SK-N-SH (cell line): Measurements from ENCODE around the gene ATP8B3. TPM values are rescaled to one million over a fixed set of nuclear protein-coding genes. Genes with fewer than 3 reads are reported as not detected.

Experiments
- CTCF ChIA-PET: fragments of 300-600, 350-600 bp; formaldehyde crosslinking; extraction: SDS; loops from one replicate; lab custom pipeline; 2021; lab: Yijun Ruan, JAX
- POLR2A ChIA-PET: fragments of 350-600 bp; sonication (Branson Sonifier 250); formaldehyde crosslinking; extraction: SDS; loops from one replicate; lab custom pipeline; 2020; ENCODE audit warnings: antibody characterized with exemption, inconsistent platforms; lab: Yijun Ruan, JAX
- DNase-seq: peaks from one replicate; pipeline ENCODE4 v3.0.0; 2012
- H2AFZ ChIP-seq: fragments of 200-600 bp; sonication (generic); 2 replicates; pipeline ENCODE4 v1.8.1; 2016; ENCODE audit warnings: antibody characterized with exemption, mild to moderate bottlenecking, low read depth
- H3F3A ChIP-seq: fragments of 200-600 bp; sonication (generic); replicated peaks from 2 replicates; pipeline ENCODE3; 2016; ENCODE audit warnings: antibody characterized with exemption, mild to moderate bottlenecking; ENCODE audit not compliant: insufficient read depth
- H3K27ac ChIP-seq, 2 experiments: fragments of 200-500 bp in 1 of 2; fragments of 200-600 bp in 1 of 2; sonication (Bioruptor generic) in 1 of 2; sonication (generic), shearing (Covaris generic) in 1 of 2; 2 replicates each; pipeline versions ENCODE4 v1.5.1 to v1.6.1; 2014 to 2016; ENCODE audit warnings: low read depth in 2 of 2, inconsistent platforms in 1 of 2, low read length in 1 of 2, mild to moderate bottlenecking in 1 of 2, mixed read lengths in 1 of 2
- H3K27me3 ChIP-seq: fragments of 200-600 bp; sonication (generic), shearing (Covaris generic); 2 replicates; pipeline ENCODE4 v1.6.1; 2016; ENCODE audit warnings: mixed run types; ENCODE audit not compliant: insufficient read depth
- H3K36me3 ChIP-seq, 2 experiments: fragments of 200-500 bp in 1 of 2; fragments of 200-600 bp in 1 of 2; sonication (Bioruptor generic) in 1 of 2; sonication (generic) in 1 of 2; replicated peaks in 1 of 2; 2 replicates each; pipeline versions ENCODE3 to v1.5.1; 2014 to 2016; ENCODE audit warnings: low read length in 1 of 2, mild to moderate bottlenecking in 1 of 2; ENCODE audit not compliant: insufficient read depth in 2 of 2, control insufficient read depth in 1 of 2
- H3K4me1 ChIP-seq, 2 experiments: fragments of 200-500 bp in 1 of 2; fragments of 200-600 bp in 1 of 2; sonication (Bioruptor generic) in 1 of 2; sonication (generic), shearing (Covaris generic) in 1 of 2; 2 replicates each; pipeline versions ENCODE4 v1.5.1 to v1.6.1; 2014 to 2016; ENCODE audit warnings: low read depth in 1 of 2, low read length in 1 of 2, mixed run types in 1 of 2; ENCODE audit not compliant: insufficient read depth in 2 of 2, control insufficient read depth in 1 of 2
- H3K4me2 ChIP-seq: fragments of 200-600 bp; sonication (generic), shearing (Covaris generic); 2 replicates; pipeline ENCODE4 v1.6.1; 2017; ENCODE audit warnings: mixed run types
- H3K4me3 ChIP-seq, 2 experiments: fragments of 200-500 bp in 1 of 2; fragments of 200-600 bp in 1 of 2; sonication (Bioruptor generic) in 1 of 2; sonication (generic), shearing (Covaris generic) in 1 of 2; 2 replicates each; pipeline versions ENCODE4 v1.5.1 to v1.8.1; 2014 to 2016; ENCODE audit warnings: low read depth in 2 of 2, inconsistent platforms in 1 of 2, low read length in 1 of 2, mild to moderate bottlenecking in 1 of 2, mixed read lengths in 1 of 2, moderate library complexity in 1 of 2
- H3K79me2 ChIP-seq: fragments of 200-600 bp; sonication (generic); 2 replicates; pipeline ENCODE4 v1.8.1; 2017; ENCODE audit warnings: mild to moderate bottlenecking; ENCODE audit not compliant: insufficient read depth
- H3K9ac ChIP-seq: fragments of 200-600 bp; sonication (generic); 2 replicates; pipeline ENCODE4 v1.6.1; 2017; ENCODE audit warnings: mixed run types
- H3K9me2 ChIP-seq: fragments of 200-600 bp; sonication (generic); 2 replicates; pipeline ENCODE4 v1.6.1; 2017; ENCODE audit warnings: mixed run types
- H3K9me3 ChIP-seq: fragments of 200-600 bp; sonication (generic); 2 replicates; pipeline ENCODE4 v1.6.1; 2017; ENCODE audit warnings: mixed run types, mild to moderate bottlenecking, moderate library complexity
- H4K20me1 ChIP-seq: fragments of 200-600 bp; sonication (generic); 2 replicates; pipeline ENCODE4 v1.6.1; 2017; ENCODE audit warnings: mild to moderate bottlenecking, mixed run types; ENCODE audit not compliant: insufficient read depth
- CHD2 ChIP-seq: fragments of 150-350 bp; IDR thresholded peaks from 2 replicates; pipeline ENCODE4 v1.6.1; 2018; ENCODE audit warnings: low read length; ENCODE audit not compliant: partially characterized antibody
- ELF1 ChIP-seq: IDR thresholded peaks from 2 replicates; pipeline ENCODE4 v1.4.0; 2012
- EZH2phosphoT487 ChIP-seq: fragments of 200-600 bp; sonication (generic); IDR thresholded peaks from 2 replicates; pipeline ENCODE4 v1.6.1; 2017; ENCODE audit warnings: low read depth, mixed run types, mild to moderate bottlenecking, antibody characterized with exemption, moderate library complexity, borderline replicate concordance
- FOSL2 ChIP-seq: IDR thresholded peaks from 2 replicates; pipeline ENCODE4 v1.4.0; 2012; ENCODE audit warnings: low read depth, mild to moderate bottlenecking, moderate library complexity, borderline replicate concordance
- FOXM1 ChIP-seq: IDR thresholded peaks from 2 replicates; pipeline ENCODE4 v1.4.0; 2012; ENCODE audit warnings: low read depth, mild to moderate bottlenecking
- GABPA ChIP-seq: IDR thresholded peaks from 2 replicates; pipeline ENCODE4 v1.4.0; 2012; ENCODE audit warnings: low read depth, mild to moderate bottlenecking
- GATA2 ChIP-seq: sonication (generic); formaldehyde crosslinking; IDR thresholded peaks from 2 replicates; pipeline ENCODE4 v1.5.0; 2020; ENCODE audit warnings: mild to moderate bottlenecking, missing genetic modification reagents
- JUND ChIP-seq: IDR thresholded peaks from 2 replicates; pipeline ENCODE4 v1.4.0; 2012
- MEF2A ChIP-seq: IDR thresholded peaks from 2 replicates; pipeline ENCODE4 v1.4.0; 2012; ENCODE audit warnings: low read depth, borderline replicate concordance
- MXI1 ChIP-seq: IDR thresholded peaks from 2 replicates; pipeline ENCODE4 v1.6.1; 2012; ENCODE audit warnings: mild to moderate bottlenecking, low read depth, low read length, improper control_type of control experiment
- NFIC ChIP-seq: IDR thresholded peaks from 2 replicates; pipeline ENCODE4 v1.4.0; 2012; ENCODE audit warnings: borderline replicate concordance
- NRF1 ChIP-seq: IDR thresholded peaks from 2 replicates; pipeline ENCODE4 v1.6.1; 2012; ENCODE audit warnings: low read depth, mild to moderate bottlenecking, low read length
- POLR2AphosphoS5 ChIP-seq: IDR thresholded peaks from 2 replicates; pipeline ENCODE4 v1.6.1; 2012; ENCODE audit warnings: low read depth, low read length
- RAD21 ChIP-seq: IDR thresholded peaks from 2 replicates; pipeline ENCODE4 v1.6.1; 2012; ENCODE audit warnings: mild to moderate bottlenecking, low read length
- RFX5 ChIP-seq: IDR thresholded peaks from 2 replicates; pipeline ENCODE4 v1.6.1; 2012; ENCODE audit warnings: mild to moderate bottlenecking, improper control_type of control experiment, low read length
- RXRA ChIP-seq: IDR thresholded peaks from 2 replicates; pipeline ENCODE4 v1.4.0; 2012; ENCODE audit warnings: low read depth, mild to moderate bottlenecking, borderline replicate concordance
- TCF12 ChIP-seq: IDR thresholded peaks from 2 replicates; pipeline ENCODE4 v1.4.0; 2012
- YY1 ChIP-seq: IDR thresholded peaks from 2 replicates; pipeline ENCODE4 v1.4.0; 2012; ENCODE audit warnings: low read depth, mild to moderate bottlenecking
- WGBS: methylation state at CpG from one replicate; pipeline ENCODE4 v1.1.6; 2017; ENCODE audit warnings: low lambda C conversion rate; 5-methylcytosine and 5-hydroxymethylcytosine counted together
- polyA plus RNA-seq, 3 experiments: library from polyadenylated mRNA; depleted of rRNA; stranded (reverse); fragments of >200 nt; gene quantifications; 2 replicates each; pipeline ENCODE4 v1.2.3, GENCODE V29; 2012
- TF ChIP-seq, protein P1 (sequence below): fragments of 150-350 bp; IDR thresholded peaks from 2 replicates; pipeline ENCODE4 v1.6.1; 2016; ENCODE audit warnings: mild to moderate bottlenecking, low read depth, low read length

ATP8B3 gene
- polyA plus RNA-seq, 1 of the 3 experiments (the other 2 are of a cell fraction), result 8.0 TPM

DNA sequence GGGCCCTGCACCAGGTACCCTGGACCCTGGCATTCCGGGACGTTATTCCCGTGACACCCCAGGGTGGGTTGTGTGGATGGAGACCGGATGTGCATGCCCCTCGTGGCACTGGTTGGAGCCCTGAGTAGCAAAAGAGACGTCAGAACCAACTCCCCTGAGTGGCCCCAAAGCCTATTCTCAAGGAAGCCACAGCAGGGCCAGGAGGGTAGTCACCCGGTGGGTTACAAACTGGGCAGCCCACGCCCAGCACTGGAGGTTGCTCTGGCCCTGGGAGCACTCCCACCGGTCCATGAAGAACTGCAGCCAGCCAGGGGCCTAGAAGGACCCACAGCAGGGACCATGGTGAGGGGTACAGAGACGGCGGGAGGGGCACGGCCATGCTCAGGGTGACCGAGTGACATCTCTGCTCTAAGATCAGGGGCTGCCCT, 43.8 kb upstream of the ATP8B3 start:
- H3K4me3 ChIP-seq, result peak overlapping the region in 1 of 2 experiments; percentile 27; a peak in 2 of 4 replicates

DNA sequence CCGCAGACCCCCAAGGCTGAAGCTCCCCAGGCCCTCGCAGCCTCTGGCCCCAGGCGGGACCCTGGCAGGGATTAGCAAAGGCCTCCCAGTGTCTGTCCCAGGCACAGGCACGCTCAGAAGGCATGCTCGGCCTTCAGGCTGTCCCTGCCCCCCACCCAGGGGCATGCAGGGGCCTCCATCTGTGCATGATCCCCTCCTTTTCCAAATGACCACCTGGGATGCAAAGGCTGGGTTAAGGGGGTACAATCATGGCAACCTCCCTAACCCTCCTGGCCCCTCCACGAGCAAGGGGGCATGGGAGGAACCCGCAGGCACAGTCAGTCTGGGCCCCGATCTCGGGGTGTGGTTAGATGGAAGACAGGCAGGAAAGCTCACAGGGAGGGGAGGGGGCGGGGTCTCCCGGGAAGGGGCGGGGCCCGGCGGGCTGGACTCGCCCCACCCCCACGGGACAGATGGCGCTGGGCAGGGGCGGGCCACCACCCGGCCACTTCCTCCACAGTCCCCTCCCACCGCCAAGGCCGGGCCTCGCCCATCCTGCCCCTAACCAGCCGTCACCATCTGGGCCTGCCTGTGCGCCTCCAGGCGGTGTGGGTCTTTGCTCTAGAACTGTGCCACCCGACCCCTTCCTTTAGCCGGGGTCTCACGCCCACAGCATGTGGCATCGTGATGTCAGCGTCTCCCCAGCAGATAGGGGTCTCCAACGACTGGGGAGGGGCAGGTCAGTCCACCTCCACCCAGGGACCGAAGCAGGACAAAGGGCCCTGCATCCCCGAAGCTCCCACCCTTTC, 43.2 kb upstream of the ATP8B3 start:
- peaks cover 0 to 3% of the 10 kb centered on the region in 2 experiments for H3K36me3 ChIP-seq
- no peaks in the 10 kb centered on the region for H3K27me3 ChIP-seq
- peaks cover 15% of the 10 kb centered on the region for H3F3A ChIP-seq
- H3K27ac ChIP-seq, result peak overlapping the region; percentile 46 to 87
- whole genome bisulfite sequencing, result 23% methylated on average over 26 of the region's 33 CpGs
- peak overlapping the region in 1 of 2 experiments; percentile 27; a peak in 2 of 4 replicates for H3K4me3 ChIP-seq
- ChIA-PET CTCF (interaction anchor here (0.6 to 2.4 kb wide), 6 partner anchors 10 to 885 kb away, joined by 3 to 15 read pairs (median 3); no protein-coding TSS in a partner anchor), POLR2A (interaction anchor here (1.0 kb wide), 1 partner anchor 9 kb away, joined by 3 read pairs; no protein-coding TSS in a partner anchor)
- peak overlapping the region; percentile 47; the same call in 1 of the 2 replicates for H3K9ac ChIP-seq
- H2AFZ ChIP-seq, result no peak overlapping the region
- DNase-seq, result peak; percentile 99
- TF ChIP-seq EZH2phosphoT487 (no peak), YY1 (no peak), CHD2 (peak; percentile 11), MXI1 (peak; percentile 17; the same call in 1 of the 2 replicates), MEF2A (no peak), FOXM1 (no peak), FOSL2 (no peak), GABPA (no peak), RXRA (no peak)
- TF ChIP-seq, all 33 proteins: peak for 2
- Histone ChIP-seq H3K4me1 (peaks cover 25 to 49% of the 10 kb centered on the region in 2 experiments; a peak in 3 of 4 replicates), H3K9me2 (no peaks in the 10 kb centered on the region), H3K9me3 (no peaks in the 10 kb centered on the region), H3K4me2 (peak overlapping the region; percentile 73), H3K79me2 (peaks cover 94% of the 10 kb centered on the region), H4K20me1 (peaks cover 97% of the 10 kb centered on the region)

More for the DNA sequence above, 43.8 kb upstream of the ATP8B3 start:
- TF ChIP-seq POLR2AphosphoS5 (no peak), ELF1 (no peak), NRF1 (no peak), YY1 (no peak), FOXM1 (no peak), NFIC (no peak), GATA2 (no peak), RFX5 (no peak), CHD2 (no peak), JUND (no peak), MXI1 (no peak), RAD21 (no peak), TCF12 (no peak), RXRA (no peak)
- TF ChIP-seq, protein P1, sequence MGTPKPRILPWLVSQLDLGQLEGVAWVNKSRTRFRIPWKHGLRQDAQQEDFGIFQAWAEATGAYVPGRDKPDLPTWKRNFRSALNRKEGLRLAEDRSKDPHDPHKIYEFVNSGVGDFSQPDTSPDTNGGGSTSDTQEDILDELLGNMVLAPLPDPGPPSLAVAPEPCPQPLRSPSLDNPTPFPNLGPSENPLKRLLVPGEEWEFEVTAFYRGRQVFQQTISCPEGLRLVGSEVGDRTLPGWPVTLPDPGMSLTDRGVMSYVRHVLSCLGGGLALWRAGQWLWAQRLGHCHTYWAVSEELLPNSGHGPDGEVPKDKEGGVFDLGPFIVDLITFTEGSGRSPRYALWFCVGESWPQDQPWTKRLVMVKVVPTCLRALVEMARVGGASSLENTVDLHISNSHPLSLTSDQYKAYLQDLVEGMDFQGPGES, result no peak
- Histone ChIP-seq H3K4me1 (peaks cover 31 to 55% of the 10 kb centered on the region in 2 experiments; a peak in 3 of 4 replicates), H3K9ac (peak overlapping the region; percentile 47; the same call in 1 of the 2 replicates), H3K79me2 (peaks cover 97% of the 10 kb centered on the region), H3F3A (peaks cover 12% of the 10 kb centered on the region), H3K27me3 (no peaks in the 10 kb centered on the region), H3K4me2 (peak overlapping the region; percentile 73), H2AFZ (no peak overlapping the region), H3K36me3 (peaks cover 0 to 3% of the 10 kb centered on the region in 2 experiments), H4K20me1 (peaks cover 97% of the 10 kb centered on the region), H3K9me2 (no peaks in the 10 kb centered on the region), H3K9me3 (no peaks in the 10 kb centered on the region), H3K27ac (peak overlapping the region; percentile 46 to 87)
- ChIA-PET POLR2A (interaction anchor here (1.0 kb wide), 1 partner anchor 9 kb away, joined by 3 read pairs; no protein-coding TSS in a partner anchor), CTCF (interaction anchor here (0.6 to 2.4 kb wide), 7 partner anchors 9 to 884 kb away, joined by 3 to 15 read pairs (median 3); no protein-coding TSS in a partner anchor)
- WGBS, result 50% methylated on average over 9 of the region's 13 CpGs
- DNase-seq, result no peak
